ACC112 (cell line): Measurements from ENCODE around the gene FOXD2.

Experiments used
- H2AFZ ChIP-seq: fragments of 200-600 bp; sonication (generic); one replicate; pipeline ENCODE4 v1.6.0; 2017; ENCODE audit warnings: antibody characterized with exemption, low read length; ENCODE audit not compliant: unreplicated experiment
- H3K27ac ChIP-seq: fragments of 200-600 bp; sonication (generic); 2 replicates; pipeline ENCODE4 v1.5.1; 2014; ENCODE audit warnings: low read depth, mild to moderate bottlenecking, antibody characterized with exemption, low read length, moderate library complexity
- H3K27me3 ChIP-seq: fragments of 200-600 bp; sonication (generic); 2 replicates; pipeline ENCODE4 v1.6.1; 2014; ENCODE audit warnings: mild to moderate bottlenecking, antibody characterized with exemption, low read length, moderate library complexity, mixed read lengths; ENCODE audit not compliant: insufficient read depth
- H3K36me3 ChIP-seq: fragments of 200-600 bp; sonication (generic); 2 replicates; pipeline ENCODE4 v1.6.1; 2016; ENCODE audit warnings: mild to moderate bottlenecking, antibody characterized with exemption, low read length, moderate library complexity, mixed read lengths; ENCODE audit not compliant: insufficient read depth
- H3K4me1 ChIP-seq: fragments of 200-600 bp; sonication (generic); one replicate; pipeline ENCODE4 v1.6.1; 2016; ENCODE audit warnings: low read length, mixed read lengths; ENCODE audit not compliant: insufficient read depth, unreplicated experiment, control insufficient read depth
- H3K4me3 ChIP-seq: fragments of 200-600 bp; sonication (generic); 2 replicates; pipeline ENCODE4 v1.5.1; 2014; ENCODE audit warnings: mild to moderate bottlenecking, low read depth, low read length
- H3K79me2 ChIP-seq: fragments of 200-600 bp; sonication (generic); one replicate; pipeline ENCODE4 v1.6.0; 2016; ENCODE audit warnings: low read length; ENCODE audit not compliant: control insufficient read depth, unreplicated experiment, insufficient read depth

Gene FOXD2

GRCh38 chr1:47433477-47434050, 4.3 kb upstream of the FOXD2 start:
- Histone ChIP-seq H3K27ac (no peak overlapping the region), H3K4me1 (peaks cover 20% of the 10 kb centered on the region), H3K4me3 (no peak overlapping the region), H3K27me3 (peaks cover 5% of the 10 kb centered on the region; the same call in 1 of the 2 replicates), H3K36me3 (no peaks in the 10 kb centered on the region), H3K79me2 (no peaks in the 10 kb centered on the region), H2AFZ (no peak overlapping the region)

- H3K4me3 ChIP-seq, result no peak overlapping the region
- peaks cover 12% of the 10 kb centered on the region for H3K27me3 ChIP-seq
These were observed 3.6 kb upstream of the FOXD2 start for GRCh38 chr1:47434051-47434842.

GRCh38 chr1:47435506-47436303, 2.1 kb upstream of the FOXD2 start:
- Histone ChIP-seq H3K4me1 (peaks cover 20% of the 10 kb centered on the region), H3K4me3 (peak overlapping the region; percentile 83), H3K36me3 (no peaks in the 10 kb centered on the region), H3K27me3 (peaks cover 27% of the 10 kb centered on the region), H2AFZ (no peak overlapping the region), H3K27ac (no peak overlapping the region), H3K79me2 (no peaks in the 10 kb centered on the region)

More at GRCh38 chr1:47434051-47434842, 3.6 kb upstream of the FOXD2 start:
- Histone ChIP-seq H3K36me3 (no peaks in the 10 kb centered on the region), H3K79me2 (no peaks in the 10 kb centered on the region), H2AFZ (no peak overlapping the region), H3K27ac (no peak overlapping the region), H3K4me1 (peaks cover 20% of the 10 kb centered on the region)

GRCh38 chr1:47436304-47436978, 1.4 kb upstream of the FOXD2 start:
- Histone ChIP-seq H3K4me1 (peaks cover 16% of the 10 kb centered on the region), H3K27ac (no peak overlapping the region), H3K27me3 (peaks cover 34% of the 10 kb centered on the region), H3K4me3 (peak overlapping the region; percentile 83), H3K36me3 (no peaks in the 10 kb centered on the region), H2AFZ (peak overlapping the region; percentile 77), H3K79me2 (no peaks in the 10 kb centered on the region)

- Histone ChIP-seq H3K27ac (no peak overlapping the region), H3K79me2 (no peaks in the 10 kb centered on the region), H3K4me3 (peak overlapping the region; percentile 83), H3K36me3 (no peaks in the 10 kb centered on the region), H2AFZ (peak overlapping the region; percentile 77), H3K4me1 (peaks cover 10% of the 10 kb centered on the region), H3K27me3 (peaks cover 40% of the 10 kb centered on the region)
These were observed 831 bp upstream of the FOXD2 start for GRCh38 chr1:47436979-47437446.

GRCh38 chr1:47438165-47439016, 547 bp downstream of the FOXD2 start:
- Histone ChIP-seq H3K27ac (no peak overlapping the region), H3K4me1 (no peaks in the 10 kb centered on the region), H2AFZ (no peak overlapping the region), H3K79me2 (no peaks in the 10 kb centered on the region), H3K36me3 (no peaks in the 10 kb centered on the region), H3K27me3 (peaks cover 53% of the 10 kb centered on the region), H3K4me3 (peak overlapping the region; percentile 83)

GRCh38 chr1:47439017-47439818, 1.4 kb downstream of the FOXD2 start:
- Histone ChIP-seq H3K27ac (no peak overlapping the region), H3K4me3 (no peak overlapping the region), H2AFZ (no peak overlapping the region), H3K79me2 (no peaks in the 10 kb centered on the region), H3K36me3 (no peaks in the 10 kb centered on the region), H3K27me3 (peaks cover 62% of the 10 kb centered on the region), H3K4me1 (no peaks in the 10 kb centered on the region)

GRCh38 chr1:47439819-47440598, 2.2 kb downstream of the FOXD2 start:
- Histone ChIP-seq H3K36me3 (no peaks in the 10 kb centered on the region), H3K27ac (no peak overlapping the region), H3K79me2 (no peaks in the 10 kb centered on the region), H3K4me3 (no peak overlapping the region), H2AFZ (no peak overlapping the region), H3K27me3 (peaks cover 70% of the 10 kb centered on the region), H3K4me1 (no peaks in the 10 kb centered on the region)
